GM18861 (cell line): ENCODE results near the gene ACSL1.

Source experiments
- ATAC-seq: cut with Tn5 transposase; IDR thresholded peaks from one replicate; pipeline ENCODE4 v1.9.1; 2021; ENCODE audit not compliant: unreplicated experiment

Gene ACSL1

DNA sequence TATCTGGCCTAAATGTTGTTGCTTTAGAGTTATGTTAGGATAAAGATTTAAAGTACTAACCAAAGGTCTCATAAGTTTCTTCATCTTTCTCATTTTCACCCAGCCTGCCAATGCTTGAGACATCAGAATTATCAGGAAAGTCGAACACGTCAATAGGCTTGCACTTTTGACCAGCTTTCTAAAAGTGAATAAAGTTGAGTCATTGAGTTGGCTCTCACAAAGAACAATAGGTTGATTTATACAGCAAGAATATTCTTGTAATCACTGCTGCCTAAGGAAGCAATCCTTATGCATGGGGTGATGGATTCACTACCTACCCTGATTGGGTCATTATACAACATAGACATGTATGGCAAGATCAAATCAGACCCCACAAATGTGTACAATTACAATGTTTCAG lies 96.9 kb downstream of the ACSL1 start:
- no peak for ATAC-seq

DNA sequence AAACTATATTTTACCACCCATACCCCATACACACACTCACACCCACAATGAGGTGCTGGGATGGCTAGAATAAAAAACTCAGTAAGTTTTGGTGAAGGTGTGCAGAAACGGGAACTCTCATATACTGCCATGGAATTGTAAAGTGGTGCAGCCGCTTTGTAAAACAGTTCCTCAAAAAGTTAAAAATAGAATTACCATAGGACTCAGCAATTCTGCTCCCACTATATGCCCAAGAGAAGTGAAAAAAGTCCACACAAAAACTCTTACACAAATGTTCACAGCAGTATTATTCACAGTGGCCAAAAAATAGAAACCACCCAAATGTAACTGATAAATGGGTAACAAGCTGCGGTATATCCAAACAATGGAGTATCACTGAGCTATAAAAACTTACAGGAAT lies 98.3 kb downstream of the ACSL1 start:
- no peak for ATAC-seq

DNA sequence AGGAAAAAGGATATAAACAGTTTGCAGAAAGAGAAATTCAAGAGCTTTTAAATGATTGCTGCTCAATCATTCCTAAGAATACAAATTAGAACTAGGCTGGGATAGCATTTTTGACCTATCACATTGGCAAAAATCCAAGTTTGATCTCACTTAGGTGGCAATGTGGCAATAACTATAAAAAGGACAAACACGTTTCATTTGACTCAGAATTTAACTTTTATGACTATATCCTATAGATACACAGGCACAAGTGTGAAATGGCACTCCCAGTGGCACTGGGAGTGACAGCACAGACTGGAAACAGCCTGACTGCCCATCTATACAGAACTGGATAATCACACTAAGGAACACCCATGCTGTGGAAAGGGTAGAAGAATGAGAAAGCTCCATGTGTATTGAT lies 103.0 kb downstream of the ACSL1 start:
- no peak for ATAC-seq

DNA sequence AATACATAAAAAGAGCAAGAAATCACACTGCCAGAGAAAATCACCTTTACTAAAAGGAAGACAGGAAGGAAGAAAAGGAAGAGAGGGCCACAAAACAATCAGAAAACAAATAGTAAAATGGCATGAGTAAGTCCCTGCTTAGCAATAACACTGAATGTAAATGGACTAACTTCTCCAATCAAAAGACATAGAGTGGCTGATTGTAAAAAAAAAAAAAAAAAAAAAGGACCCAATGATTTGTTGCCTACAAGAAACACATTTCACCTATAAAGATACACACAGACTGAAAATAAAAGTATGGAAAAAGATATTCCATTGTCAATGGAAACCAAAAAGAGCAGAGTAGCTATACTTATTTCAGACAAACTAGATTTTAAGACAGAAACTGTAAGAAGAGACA lies 104.5 kb downstream of the ACSL1 start:
- no peak for ATAC-seq

DNA sequence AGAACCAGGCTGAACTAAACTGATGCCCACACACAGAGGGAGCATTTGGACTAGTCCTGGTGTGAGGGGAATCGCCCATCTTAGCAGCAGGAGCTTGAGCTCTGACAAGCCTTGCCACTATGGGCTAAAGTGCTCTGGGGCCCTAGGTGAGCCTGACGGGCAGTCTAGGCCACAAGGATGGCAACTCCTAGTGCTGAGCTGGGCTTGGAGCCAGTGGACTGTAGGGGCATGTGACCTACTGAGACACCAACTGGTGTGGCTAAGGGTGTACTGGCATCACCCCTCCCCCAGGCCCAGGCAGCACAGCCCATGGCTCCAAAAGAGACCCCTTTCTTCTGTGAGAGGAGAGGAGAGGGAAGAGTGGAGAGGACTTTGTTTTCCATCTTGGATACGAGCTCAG lies 106.4 kb downstream of the ACSL1 start:
- no peak for ATAC-seq

DNA sequence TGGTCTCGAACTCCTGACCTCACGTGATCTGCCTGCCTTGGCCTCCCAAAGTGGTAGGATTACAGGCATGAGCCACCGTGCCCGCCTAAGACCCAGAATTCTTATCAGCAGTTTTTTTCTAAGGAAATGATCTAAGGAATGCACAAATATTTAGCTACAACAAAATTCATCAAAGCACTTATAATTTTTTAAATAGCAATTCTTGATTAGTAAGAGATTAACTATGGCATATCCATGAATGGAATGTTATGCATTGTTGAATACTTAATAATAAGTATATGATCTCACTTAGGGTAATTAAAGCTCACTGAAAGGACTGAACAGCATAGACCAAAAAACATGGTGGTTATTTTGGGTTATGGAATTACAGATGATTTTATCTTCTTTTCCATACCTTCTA lies 110.2 kb downstream of the ACSL1 start:
- ATAC-seq = no peak

DNA sequence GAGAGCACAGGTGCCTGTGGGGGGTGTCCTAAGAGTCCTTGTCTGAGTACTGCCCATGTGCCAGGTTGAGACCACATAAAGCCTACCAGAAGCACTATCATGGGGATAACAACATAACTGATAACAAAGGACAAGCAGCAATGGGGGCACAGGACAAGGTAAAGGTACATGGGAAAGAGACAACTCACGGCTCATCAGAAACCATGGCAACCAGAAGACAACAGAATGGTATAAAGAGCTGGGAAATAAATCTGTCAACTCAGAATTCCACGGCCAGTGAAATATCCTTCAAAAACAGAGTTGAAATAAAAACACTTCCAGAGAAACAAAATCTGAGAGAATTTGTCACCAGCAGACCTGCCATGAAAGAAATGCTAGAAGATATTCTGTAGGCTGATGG lies 111.9 kb downstream of the ACSL1 start:
- ATAC-seq = no peak

DNA sequence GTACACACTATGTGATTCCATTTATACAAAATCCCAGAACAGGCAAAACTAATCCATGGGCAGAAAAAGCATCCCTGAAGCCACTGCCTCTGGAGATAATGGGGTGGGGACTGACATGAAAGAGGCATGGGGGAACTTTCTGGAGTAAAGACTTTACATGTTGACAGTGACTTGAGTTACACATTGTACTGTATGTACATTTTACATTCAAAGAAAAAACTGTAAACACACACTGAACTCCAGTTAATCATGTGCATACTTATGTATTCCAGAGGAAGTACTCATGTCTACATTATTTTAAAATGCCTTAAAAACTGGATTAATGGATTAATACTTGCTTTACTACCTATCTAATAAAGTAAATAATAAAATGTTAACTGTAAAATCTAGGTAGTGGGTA lies 113.4 kb downstream of the ACSL1 start:
- ATAC-seq = no peak

DNA sequence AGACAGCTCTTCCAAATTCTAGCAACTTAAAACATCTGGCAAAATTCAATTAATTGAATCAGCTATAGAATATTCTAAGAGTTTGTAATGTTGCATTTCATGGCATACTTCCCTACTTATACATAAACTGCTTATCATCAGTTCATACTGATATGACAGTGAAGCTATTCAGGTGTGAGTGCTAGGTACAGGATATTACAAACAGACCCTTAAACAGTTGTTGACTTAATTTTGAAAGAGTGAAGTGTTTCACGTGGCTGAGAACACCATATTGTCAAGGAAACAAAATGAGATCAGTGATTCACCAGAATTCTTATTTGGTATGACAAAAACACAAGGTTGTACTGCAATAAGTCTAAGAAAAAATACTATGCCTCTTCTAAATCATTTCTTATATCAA lies 119.3 kb downstream of the ACSL1 start:
- ATAC-seq = no peak

DNA sequence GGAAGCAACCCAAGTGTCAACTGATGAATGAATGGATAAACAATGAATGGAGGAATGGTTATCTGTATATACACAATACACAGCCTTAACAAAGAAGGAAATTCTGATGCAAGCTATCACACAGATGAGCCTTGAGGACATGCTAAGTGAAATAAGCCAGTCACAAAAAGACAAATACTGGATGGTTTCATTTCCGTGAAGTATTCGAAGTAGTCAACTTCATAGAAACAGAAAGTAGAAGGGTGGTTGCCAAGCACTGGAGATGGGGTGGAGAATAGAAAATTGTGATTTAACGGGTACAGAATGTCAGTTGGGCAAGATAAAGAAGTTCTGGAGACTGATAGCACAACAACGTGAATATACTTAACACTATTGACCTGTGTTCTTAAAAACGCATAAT lies 120.1 kb downstream of the ACSL1 start:
- no peak for ATAC-seq
